T-helper 1 cell treated with Interleukin-12 subunit alpha and Interleukin-12 subunit beta and Interleukin-4 antibody, amounts not matched to agents 30 ng/mL and 1 ng/mL, for 36 hours (primary cell): ENCODE data around the gene CHRNA9. TPM values are rescaled to one million over a fixed set of nuclear protein-coding genes. Genes with fewer than 3 reads are reported as not detected.

Experiments
- intact Hi-C: fragments of 100-400 bp; cut with micrococcal nuclease; formaldehyde crosslinking; loops from one replicate; pipeline ENCODE4 v1.15.1; 2024
- total RNA-seq: library from RNA; stranded (reverse); gene quantifications from 2 replicates; pipeline ENCODE4 v1.2.3, GENCODE V29; 2022

The CHRNA9 gene
- total RNA-seq, 1 donor from 2014 or later = not detected

DNA sequence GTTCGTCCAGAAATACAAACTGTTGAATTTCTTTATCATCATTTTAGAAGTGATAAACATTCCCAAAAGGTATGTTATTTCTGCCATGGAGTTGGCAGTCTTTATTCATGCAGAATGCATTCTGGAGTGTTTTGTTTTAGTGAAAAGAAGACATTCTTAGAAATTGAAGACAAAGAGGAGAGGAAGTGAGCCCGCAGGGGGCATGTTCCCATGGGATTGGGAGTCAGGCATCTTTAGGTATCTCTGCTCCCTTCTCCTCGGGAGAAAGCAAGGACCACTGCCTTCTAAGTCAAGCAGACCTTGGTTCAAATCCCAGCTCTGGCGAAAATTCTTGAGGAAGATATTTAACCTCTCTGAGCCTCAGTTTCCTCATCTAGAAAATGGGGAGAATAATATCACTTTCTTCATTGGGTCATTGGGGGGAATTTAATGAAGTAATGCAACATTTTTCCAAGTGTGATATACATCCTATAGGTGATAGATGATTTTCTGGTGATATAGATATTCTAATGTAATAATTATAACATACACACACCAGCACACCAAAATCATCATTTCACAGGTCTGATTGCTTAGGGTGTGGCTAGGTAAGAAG, 26.5 kb upstream of the CHRNA9 start:
- intact Hi-C loops = loop anchor here (1.0 to 10.0 kb wide), 19 partner anchors 7 to 1644 kb away; partner anchors contain the start of genes KLF3, LIAS, PDS5A and RPL9

DNA sequence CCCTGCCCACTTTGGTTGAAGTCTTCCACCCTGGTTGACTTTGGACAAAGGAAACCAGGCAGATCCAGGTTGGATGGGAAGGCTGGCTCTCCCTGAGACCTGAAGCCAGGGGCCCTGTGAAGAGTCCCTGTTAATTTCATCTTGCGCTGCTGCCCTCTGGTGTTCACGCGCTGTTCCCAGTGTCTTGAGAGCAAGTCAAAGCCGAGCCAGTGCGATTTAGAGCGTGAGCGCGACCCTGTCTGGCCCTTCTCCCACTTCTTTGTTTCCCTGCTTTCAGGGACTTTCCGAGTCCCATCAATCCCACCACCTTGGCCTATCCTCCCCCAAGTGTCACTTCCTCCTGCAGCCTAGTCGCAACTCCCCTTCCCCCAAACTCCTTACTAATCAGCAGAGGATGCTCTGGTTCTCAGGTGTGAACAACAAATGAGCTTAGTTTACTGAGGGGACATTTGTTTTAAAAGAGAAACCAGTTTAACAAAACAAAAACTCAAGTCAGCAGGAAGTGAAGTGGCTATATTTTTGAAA, 25.8 kb upstream of the CHRNA9 start:
- intact Hi-C loops = loop anchor here (1.0 to 10.0 kb wide), 19 partner anchors 8 to 1645 kb away; partner anchors contain the start of genes KLF3, LIAS, PDS5A and RPL9

DNA sequence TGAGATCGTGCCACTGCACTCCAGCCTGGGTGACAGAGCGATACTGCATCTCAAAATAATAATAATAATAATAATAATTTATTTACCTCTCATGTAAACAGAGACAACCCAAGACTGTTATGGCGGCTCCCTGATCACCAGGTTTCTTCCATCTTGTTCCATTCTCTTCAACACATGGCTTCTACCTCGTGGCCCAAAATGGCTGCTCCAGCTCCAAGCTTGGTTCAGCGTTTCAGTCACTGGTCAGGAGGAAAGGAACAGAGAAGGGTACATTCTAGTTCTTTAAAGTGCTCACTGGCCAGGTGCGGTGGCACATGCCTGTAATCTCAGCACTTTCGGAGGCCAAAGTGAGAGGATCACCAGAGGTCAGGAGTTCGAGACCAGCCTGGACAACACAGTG, 24.9 kb upstream of the CHRNA9 start:
- intact Hi-C loops = no loop called here

- intact Hi-C loops = no loop called here
Measured at GRCh38 chr4:40311811-40312346, 23.3 kb upstream of the CHRNA9 start.

- intact Hi-C loops = loop anchor here (5.0 kb wide), 1 partner anchor 678 kb away; the partner anchor contains the start of gene SMIM14
Measured at GRCh38 chr4:40314951-40315350, 20.2 kb upstream of the CHRNA9 start.

DNA sequence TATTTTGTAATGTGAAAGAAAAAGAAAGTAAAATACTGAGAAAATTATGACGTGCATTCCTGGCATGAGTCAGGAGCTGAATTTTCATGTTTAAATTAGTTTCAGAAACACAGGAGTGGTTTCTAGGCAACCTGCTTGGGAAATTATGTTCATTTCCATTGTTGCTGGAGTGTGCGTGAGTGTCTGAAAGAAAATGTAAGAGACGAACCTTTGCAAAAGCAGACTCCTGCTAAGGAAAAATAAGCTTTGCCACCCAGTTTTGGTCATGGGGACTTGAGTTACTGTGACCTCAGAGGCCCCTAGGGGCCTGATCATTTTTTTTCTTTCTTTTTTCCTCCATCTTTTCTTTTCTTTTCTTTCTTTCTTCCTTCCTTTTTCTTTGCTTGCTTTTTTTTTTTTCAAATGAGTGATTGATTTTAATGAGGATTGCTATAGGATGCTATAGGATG, 18.8 kb upstream of the CHRNA9 start:
- intact Hi-C loops = loop anchor here (1.0 to 5.0 kb wide), 8 partner anchors 77 to 679 kb away; partner anchors contain the start of genes SMIM14 and UBE2K

GRCh38 chr4:40316782-40317635, 18.1 kb upstream of the CHRNA9 start:
- intact Hi-C loops = loop anchor here (1.0 to 5.0 kb wide), 11 partner anchors 8 to 680 kb away; partner anchors contain the start of genes SMIM14 and UBE2K

DNA sequence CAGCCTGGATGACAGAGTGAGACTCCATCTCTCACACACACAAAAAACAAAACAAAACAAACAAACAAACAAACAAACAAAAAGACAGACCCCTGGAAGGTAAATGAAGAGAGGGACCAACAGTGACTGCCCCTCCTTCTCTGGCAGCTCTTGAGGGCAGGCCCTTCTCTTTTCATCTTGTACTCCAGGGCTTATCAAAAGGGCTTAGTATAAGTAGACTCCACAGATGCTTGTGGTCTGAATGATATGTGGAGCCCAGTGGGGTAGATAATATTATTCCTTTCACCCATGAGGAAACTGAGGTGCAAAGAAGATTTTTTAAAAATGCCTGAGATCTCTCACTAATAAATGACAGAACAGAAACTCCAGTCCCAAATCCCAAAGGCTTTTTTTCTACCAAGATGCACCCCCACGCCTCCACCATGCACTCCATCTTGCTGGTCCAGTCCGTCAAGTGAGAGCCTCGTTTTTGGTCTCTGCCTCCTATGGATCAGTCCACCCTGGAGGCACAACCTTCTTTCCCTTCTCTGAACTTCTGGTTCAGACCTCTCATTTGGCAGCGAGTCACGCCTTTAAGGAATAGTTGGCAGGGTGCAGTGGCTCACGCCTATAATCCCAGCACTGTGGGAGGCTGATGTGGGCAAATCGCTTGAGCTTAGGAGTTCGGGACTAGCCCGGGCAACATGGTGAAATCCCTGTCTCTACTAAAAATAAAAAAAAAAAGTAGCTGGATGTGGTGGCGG, 17.0 kb upstream of the CHRNA9 start:
- intact Hi-C loops = loop anchor here (1.0 to 5.0 kb wide), 7 partner anchors 7 to 681 kb away; partner anchors contain the start of genes SMIM14 and UBE2K

DNA sequence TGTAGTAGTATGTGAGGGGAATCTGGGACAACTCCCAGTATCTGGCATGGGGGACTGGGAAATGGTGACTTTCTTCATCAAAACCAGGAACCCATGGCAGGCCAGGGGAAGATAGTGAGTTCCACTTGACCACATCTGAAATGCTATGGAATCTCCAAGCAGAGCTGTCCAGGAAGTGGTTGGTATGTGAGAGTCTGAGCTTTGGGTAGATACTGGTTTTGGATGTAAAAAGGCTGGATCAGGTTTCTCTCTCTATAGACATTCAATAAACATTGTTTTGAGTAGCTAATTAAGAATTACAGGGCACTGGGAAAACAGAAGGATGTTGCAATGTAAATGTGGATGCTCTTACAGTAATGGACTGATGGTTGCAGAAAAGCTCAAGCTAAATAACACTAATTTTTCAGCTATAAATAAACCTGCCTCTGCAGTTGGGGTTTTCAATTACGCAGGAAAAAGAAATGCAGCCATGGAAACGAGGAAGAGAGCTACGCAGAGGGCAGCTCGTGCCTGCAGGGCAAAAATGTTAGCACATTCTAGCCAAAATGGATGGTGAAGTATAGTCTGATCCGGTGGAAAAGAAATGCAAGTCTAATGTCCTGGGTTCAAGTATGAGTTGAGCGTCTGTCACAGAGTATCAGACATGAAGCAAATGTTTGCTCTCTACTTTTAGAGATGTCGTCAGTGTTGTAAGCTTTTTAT, 13.4 kb upstream of the CHRNA9 start:
- intact Hi-C loops = no loop called here

GRCh38 chr4:40322811-40323210, 12.3 kb upstream of the CHRNA9 start:
- intact Hi-C loops = no loop called here

DNA sequence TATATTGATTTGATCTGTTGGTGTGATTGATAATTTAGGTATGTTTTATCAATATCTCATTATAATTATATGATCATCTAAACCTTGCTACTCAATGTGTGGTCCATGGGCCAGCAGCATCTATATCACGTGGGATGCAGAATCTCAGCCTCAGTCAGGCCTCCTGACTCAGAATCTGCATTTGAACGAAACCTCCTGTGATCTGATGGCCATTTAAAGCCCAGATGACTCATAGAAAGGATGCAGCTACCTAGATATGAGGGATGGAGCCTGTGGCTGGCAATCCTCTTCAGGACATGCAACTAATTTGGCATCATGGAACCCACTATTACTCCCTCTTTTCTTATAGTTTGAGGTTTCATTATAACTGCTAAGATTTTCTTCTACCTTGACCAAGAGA, 11.3 kb upstream of the CHRNA9 start:
- intact Hi-C loops = loop anchor here (2.0 kb wide), 4 partner anchors 227 to 855 kb away; no protein-coding TSS in a partner anchor

DNA sequence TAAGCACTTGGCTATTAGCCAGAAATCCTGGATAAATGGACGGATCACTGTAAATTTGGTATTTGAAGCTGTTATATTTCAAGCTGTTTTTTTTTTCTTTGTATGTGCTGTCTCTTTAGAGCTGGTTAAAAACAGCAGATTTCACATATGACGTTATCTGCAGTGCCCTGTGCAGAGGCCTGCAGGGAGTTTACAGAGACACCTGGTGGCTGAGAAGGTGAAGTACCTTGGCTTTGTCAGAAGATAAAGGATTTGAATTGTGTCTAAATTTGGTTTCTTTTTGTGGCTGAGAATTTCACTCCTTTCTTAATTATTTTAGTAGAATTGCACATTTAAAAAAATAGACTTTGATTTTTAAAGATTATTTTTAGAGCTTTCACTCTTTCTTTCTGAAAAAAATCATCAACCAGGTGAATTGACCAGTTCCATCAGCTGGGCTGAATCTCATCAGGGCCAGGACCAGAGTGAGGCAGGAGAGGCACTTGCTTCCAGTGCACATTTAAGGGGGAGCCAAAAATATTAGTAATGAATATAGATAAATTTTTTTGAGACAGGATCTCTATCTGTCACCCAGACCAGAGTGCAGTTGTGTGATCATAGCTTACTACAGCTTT, 9.6 kb upstream of the CHRNA9 start:
- intact Hi-C loops = loop anchor here (1.0 to 5.0 kb wide), 10 partner anchors 8 to 857 kb away; no protein-coding TSS in a partner anchor

DNA sequence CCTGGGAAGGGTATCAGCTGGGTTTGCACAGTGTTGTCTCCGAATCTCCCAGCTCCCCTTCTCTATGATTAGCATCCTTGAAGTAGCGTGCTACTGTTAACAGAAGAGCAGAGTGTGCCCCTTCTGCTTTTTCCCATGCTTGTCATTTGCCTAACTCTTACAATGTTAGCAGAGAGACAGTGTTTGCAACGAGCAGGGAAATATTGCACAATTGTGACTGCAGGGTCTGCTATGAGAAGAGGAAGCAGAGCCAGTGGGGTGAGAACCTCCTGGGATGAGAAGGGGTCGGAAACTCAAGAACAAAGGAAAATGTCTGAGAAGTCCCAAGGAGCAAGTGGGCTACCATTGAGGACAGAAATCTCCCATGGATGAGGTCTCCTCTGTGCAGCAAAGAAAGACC, 7.8 kb upstream of the CHRNA9 start:
- intact Hi-C loops = loop anchor here (5.0 kb wide), 1 partner anchor 515 kb away; no protein-coding TSS in a partner anchor

- intact Hi-C loops = loop anchor here (5.0 kb wide), 1 partner anchor 514 kb away; no protein-coding TSS in a partner anchor
Measured at GRCh38 chr4:40328383-40328782, 6.8 kb upstream of the CHRNA9 start.

DNA sequence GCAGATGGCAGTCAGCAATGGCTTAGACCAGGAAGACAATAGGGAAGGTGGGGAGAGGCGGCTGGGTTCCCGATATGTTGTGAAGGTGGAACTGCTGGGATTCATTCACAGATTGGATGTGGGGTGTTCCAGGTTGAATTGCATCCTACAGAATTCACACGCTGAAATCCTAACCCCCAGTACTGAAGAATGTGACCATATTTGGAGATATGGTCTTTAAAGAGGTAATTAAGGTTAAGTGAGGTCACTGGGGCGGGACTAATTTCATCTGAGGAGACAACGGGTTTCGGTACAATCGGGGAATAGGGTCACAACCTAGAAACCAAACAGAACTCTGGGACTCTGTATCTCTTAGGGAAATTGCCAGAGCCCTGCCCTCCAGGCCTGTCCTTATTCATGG, 5.3 kb upstream of the CHRNA9 start:
- intact Hi-C loops = loop anchor here (5.0 kb wide), 1 partner anchor 512 kb away; no protein-coding TSS in a partner anchor

DNA sequence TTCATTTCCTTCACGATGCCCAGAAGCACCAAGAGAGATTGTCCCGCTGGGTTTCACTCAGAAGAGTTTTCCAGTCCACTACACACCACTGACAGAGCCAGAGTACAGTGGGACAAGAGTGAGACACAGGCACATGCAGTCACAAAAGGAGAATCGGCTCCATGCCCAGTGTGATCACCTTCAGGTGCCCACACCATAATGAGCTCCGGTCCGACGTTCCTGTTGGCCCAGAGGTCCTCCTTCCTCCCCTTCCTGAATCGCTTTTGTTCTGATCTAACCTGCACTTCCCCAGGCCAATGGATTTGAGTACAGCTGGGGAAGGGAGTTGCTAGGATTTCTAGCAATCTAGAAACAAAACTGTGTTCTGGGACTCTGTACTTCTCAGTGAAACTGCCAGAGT, 4.6 kb upstream of the CHRNA9 start:
- intact Hi-C loops = no loop called here

- intact Hi-C loops = no loop called here
Measured at GRCh38 chr4:40331101-40331745, 3.9 kb upstream of the CHRNA9 start.

DNA sequence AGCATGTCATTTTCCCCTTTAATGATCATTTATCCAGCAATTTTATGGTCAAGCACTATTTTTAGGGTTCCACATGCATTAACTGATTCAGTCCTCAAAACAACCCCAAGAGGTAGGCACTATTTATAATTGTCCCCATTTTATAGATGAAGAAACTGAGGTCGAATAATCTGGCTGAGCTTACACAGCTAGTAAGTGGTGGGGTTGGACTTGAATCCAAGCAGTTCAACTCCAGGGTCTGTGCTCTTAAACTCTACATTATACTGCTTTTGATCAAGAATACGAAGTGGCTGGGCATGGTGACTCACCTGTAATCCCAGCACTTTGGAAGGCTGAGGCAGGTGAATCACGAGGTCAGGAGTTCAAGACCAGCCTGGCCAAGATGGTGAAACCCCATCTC, 3.2 kb upstream of the CHRNA9 start:
- intact Hi-C loops = no loop called here

DNA sequence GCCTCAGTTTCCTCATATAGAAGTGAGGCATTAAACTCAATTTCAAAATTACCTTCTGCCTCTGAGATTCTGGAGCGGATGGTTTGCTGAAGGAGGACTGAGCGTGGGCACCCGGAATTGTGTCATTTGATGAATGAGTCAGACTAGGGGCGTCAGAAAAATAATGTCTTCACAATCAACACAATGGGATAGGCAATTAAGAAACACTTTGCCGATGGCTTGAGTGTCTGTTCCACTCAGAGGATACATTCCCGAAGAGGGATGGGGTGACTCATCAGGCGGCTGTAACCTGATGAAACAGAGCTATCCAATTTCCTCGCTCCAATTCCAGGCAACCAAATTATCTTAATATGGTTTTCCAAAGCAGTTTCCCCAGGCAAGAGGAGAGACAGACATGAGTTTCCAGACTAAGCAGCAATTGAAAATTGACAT, 1.2 kb upstream of the CHRNA9 start:
- intact Hi-C loops = no loop called here
